ENCODE measurements around the gene NIF3L1.

NIF3L1 gene, protein sequence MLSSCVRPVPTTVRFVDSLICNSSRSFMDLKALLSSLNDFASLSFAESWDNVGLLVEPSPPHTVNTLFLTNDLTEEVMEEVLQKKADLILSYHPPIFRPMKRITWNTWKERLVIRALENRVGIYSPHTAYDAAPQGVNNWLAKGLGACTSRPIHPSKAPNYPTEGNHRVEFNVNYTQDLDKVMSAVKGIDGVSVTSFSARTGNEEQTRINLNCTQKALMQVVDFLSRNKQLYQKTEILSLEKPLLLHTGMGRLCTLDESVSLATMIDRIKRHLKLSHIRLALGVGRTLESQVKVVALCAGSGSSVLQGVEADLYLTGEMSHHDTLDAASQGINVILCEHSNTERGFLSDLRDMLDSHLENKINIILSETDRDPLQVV

DNA sequence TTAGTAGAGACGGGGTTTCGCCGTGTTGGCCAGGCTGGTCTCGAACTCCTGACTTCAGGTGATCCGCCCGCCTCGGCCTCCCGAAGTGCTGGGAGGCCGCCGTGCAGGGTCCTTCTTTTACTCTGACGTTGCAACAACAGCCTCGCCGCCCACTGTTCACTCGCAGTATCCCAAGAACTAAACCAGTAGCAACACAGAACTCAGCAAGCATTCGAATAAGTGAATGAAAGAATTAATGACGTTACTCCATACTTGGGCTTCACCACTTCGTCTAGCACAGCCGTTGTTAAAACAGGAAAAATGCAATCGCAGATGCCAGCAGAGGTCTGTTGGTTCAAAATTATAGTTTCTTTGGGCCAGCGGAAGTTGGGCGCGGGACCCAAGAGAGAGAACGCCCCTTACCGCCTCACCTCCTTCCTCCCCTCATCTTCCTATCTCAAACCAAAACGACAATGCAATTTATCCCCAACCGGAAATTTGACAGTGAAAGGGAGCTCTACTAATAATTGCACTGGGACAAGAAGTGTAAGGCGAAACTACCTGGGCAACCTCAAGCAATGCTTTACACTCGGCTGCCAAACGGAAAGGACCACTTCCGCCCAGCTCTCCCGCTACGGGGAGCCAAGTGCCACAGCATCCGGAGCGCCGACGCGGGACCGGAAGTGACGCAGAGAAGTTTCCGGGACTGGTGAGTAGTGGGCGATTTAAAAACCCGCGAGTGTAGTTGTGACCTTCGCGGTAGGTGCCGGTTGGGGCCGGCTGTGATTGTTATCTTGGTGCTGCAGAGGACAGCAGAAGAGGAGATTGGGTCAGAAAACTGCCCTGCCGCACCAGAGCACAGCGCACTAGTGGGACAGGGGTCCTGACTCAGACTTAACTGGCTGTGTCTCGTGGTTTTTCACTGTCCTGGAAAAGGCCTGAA lies at the start of gene NIF3L1, which contains the start of gene PPIL3:
TSS of gene NIF3L1 (plus strand) at position 668 of the 922 bp plus-strand sequence. CDS start 2,573 bp downstream, outside the sequence.
TSS of gene PPIL3 (minus strand) at position 374 of the 922 bp plus-strand sequence. CDS start 1,462 bp downstream, outside the sequence.
- DNase-seq: peak; percentile 97 to 98

GRCh38 chr2:200839513-200839912 lies 49.7 kb upstream of the NIF3L1 start:
- DNase-seq: no peak

DNA sequence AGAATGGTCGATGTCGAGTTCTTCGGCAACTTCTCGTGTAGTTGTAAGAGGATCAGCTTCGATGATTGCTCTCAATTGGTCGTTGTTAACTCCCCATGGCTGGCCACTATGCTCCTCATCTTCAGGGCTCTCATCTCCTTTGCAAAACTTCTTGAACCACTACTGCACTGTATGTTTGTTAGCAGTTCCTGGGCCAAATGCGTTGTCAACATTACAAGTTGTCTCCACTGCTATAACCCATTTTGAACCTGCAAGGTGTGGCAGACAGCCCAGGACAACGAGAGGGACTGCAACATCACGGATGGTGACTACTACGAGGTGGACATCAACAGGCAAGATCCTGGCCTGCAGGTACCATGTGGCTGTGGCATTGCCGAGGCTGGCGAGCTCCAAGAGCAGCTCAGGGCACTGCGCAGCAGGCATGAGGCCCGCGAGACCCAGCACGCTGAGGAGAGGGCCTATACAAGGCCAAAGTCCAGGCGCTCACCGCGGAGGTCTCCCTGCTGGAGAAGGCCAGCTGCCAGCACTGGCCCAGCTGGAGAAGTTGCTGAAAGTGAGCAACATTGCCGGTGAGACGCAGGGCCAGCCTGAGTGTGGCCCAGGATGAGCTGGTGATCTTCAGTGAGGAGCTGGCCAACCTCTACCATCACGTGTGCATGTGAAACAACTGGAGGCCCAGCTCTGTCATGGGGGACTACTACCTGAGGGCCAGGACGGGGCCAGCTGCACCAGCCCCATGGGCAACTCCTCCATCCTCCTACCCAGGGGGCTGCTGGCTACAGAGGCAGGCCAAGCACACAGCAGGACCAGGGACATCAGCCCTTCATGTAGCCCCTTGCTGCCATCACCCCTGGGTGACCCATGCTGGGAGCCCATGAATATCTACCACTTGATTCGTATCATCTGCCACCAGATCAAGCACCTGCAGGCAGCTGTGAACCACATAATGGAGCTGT lies 44.9 kb upstream of the NIF3L1 start:
- no peak for DNase-seq

- DNase-seq: no peak
These were observed 44.0 kb upstream of the NIF3L1 start for GRCh38 chr2:200845194-200845593.

GRCh38 chr2:200845669-200846325 lies 43.4 kb upstream of the NIF3L1 start:
- no peak for DNase-seq

DNA sequence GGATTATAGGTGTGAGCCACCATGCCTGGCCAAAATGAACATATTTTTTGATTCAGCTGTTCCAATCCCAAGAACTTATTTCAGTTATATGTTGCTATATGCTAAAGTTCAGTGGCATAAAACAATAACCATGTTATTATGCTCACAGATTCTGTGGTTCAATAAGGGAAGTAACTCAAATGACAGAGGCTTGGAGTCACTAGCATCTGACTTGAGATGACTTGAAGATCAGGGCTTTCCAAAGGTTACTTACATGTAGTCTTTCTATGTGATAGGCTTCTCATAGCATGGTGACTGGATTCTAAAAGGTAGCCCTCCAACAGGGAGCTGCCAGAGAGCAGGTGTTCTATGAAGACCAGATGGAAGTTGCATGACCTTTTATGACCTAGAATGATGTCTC lies 41.9 kb upstream of the NIF3L1 start:
- DNase-seq: no peak

GRCh38 chr2:200847939-200848338 lies 41.2 kb upstream of the NIF3L1 start:
- no peak for DNase-seq

DNA sequence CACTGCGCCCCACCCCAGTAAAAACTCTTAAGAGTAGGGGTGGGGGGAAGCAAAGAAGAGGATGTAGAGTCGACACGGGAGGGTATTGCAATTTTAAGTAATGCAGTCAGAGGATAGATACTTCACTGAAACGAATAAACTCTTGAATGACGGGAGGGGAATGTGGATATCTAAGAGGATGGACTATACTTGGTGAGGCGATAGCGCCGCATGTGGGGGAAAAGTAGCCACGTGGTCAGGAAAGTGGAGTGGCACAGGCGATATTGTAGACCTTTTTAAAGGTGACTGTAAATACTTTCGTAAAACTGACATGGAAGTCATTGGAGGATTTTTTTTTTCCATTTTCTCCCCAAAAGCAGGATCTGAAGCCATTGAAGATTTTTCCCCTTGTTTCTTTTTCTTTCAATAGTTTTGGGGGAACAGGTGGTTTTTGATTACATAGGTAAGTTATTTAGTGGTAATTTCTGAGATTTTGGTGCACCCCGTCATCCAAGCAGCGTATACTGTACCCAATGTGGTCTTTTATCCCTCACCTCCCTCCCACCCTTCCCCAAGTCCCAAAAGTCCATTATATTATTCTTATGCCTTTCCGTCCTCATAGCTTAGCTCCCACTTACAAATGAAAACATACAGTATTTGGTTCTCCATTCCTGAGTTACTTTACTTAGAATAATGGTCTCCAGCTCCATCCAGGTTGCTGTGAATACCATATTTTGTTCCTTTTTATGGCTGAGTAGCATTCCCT lies 38.5 kb upstream of the NIF3L1 start:
- peak in 1 of 2 experiments; percentile 3 for DNase-seq

GRCh38 chr2:200851398-200852248 lies 37.5 kb upstream of the NIF3L1 start:
- DNase-seq: peak in 1 of 2 experiments; percentile 2

GRCh38 chr2:200852605-200853004 lies 36.6 kb upstream of the NIF3L1 start:
- no peak for DNase-seq

DNA sequence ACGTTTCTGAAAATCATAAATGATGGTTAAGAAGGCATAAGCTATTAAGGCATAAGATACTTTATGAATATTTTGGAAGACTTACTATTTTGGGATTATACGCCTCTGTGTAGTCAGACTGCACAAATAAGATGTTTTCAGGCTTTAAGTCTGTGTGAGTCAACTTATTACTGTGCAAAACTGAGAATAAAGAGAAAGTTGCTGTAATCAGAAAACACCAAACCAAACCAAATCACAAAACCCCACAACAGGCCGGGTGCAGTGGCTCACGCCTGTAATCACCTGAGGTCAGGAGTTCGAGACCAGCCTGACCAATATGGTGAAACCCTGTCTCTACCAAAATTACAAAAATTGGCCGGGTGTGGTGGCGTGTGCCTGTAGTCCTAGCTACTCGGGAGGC lies 32.4 kb upstream of the NIF3L1 start:
- DNase-seq: peak in 1 of 2 experiments; percentile 34

DNA sequence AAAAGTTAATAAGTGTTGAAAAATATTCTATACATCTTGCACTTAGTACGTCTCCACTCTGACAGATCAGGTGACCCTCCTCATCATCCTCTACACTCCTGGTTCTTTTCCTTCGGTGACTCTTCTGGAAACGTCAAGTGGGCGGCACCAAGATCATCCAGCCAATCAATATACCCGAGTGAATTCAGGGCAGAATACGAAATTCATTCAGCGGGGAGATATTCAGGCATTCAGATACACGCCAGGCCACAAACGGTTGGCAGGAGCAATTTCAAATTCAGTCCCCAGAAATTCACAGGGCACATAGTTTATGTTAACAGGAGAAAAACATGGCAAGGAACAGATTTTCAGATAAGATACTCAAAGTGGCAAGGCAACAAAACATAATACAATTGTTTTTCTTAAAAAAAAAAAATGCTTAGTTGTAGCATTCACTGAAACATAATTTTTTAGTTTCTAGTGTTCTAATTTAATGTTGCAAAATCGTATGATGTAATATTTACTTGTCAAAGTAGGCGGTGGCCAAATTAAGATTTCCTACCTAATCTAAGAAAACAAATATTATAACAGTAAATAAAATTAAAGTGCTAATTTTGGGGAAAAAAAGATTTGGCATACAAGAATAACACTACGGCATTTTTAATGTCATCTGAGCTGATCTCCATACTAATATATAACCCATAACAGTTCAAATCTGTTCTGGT lies 28.9 kb upstream of the NIF3L1 start:
- DNase-seq: peak in 1 of 2 experiments; percentile 47

GRCh38 chr2:200861617-200862155 lies 27.5 kb upstream of the NIF3L1 start:
- no peak for DNase-seq

DNA sequence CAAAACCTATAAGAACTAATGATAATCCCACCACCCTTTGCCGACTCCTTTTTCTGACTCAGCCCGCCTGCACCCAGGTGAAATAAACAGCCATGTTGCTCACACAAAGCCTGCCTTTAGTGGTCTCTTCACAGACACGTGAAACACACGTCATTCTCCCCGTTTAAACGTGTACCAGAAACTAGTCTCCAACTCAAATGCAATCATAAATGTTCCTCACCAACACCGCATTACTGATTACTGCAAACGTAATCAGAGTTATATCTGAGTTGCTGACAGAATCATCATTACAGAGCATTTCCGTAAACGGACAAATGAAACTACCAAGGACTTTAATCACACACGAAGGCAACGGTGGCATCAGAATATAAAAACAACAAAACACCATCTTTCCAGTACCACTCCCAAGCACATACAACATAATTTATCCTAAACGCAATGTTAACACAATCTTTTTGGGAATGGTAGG lies 26.6 kb upstream of the NIF3L1 start:
- DNase-seq: peak; percentile 61 to 69

- DNase-seq: peak in 1 of 2 experiments; percentile 32
These were observed 25.4 kb upstream of the NIF3L1 start for GRCh38 chr2:200863782-200864175.

DNA sequence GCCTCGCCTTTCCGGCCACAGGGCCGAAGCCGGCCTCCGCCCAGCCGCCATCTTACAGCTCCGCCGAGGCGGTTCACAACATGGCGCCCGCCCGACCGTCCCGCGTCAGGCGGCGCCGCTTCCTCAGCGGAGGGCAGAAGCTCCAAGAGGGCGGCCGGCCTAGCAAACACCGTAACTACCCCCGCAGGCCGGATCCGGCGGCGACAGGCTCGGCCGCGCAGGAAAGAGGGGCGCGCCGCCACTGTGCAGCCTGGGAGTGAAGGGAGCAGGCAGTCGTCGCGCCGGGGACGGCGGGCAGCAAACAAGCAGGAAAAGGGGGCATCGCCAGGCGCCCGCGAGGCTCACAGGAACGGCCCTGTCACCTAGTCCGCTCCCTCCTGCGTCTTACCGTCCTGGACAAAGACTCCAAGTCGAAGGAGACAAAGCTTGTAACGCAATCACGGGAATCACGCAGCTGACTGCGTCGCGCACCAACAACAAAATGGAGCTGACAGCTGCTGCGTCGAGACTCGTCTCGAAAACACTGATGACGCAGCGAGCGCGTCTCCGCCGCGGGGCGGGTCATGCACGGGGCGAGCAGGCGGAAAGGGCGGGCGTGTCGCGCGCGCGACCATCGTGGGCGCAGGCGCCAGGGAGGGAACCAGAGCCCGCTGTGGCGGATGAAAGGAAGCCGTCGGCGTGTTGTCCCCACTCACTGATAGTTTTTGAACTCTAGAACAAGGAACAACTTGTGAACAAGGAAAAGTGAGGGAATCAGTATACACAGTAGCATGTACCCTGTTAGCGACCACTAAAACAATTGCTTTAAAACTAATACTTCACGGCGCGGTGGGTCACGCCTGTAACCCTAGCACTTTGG lies 24.8 kb upstream of the NIF3L1 start, which contains the start of gene CLK1:
TSS of gene CLK1 (minus strand) at position 483 of the 859 bp plus-strand sequence. CDS start 2,796 bp downstream, outside the sequence.
- peak; percentile 96 to 97 for DNase-seq

DNA sequence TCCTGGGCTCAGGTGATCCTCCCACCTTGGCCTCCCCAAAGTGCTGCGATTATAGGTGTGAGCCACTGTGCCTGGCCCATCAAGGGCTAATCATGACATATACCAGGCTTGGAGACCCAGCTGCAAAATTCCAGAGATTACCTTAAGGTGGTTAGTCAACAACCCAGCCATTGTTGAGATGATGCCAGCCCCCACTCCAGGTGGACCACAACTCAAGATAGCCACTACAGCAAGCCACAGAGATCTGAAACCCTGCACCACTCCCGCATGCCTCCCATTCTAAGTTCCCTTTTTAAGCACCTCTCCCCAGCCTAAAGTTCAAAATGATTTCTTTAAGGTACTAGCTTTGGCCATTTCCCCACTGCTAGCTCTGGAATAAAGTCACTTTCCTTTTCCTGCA lies 20.2 kb upstream of the NIF3L1 start:
- DNase-seq: no peak

- DNase-seq: no peak
These were observed 18.0 kb upstream of the NIF3L1 start for GRCh38 chr2:200871151-200871550.

Data from activated CD4-positive, alpha-beta T cell treated with anti-CD3 and anti-CD28 coated beads, Interleukin-2, amount 50 U/mL, for 48 hours (primary cell).